Endothelial cell of umbilical vein (primary cell): ENCODE data around the gene SSBP3. TPM values are rescaled to one million over a fixed set of nuclear protein-coding genes. Genes with fewer than 3 reads are reported as not detected.

Experiments
- BruUV-seq: library from RNA; stranded (reverse); fragments of 400-500 nt; replicated peaks from 2 replicates; lab custom pipeline; 2021; lab: Mats Ljungman, UMichigan
- CTCF ChIA-PET: fragments of 300-600, 350-600 bp; sonication (Branson Sonifier 250); formaldehyde crosslinking; loops from one replicate; lab custom pipeline; 2021; ENCODE audit warnings: antibody characterized with exemption, inconsistent platforms; lab: Charles Lee
- POLR2A ChIA-PET: fragments of 300-600, 350-600 bp; sonication (Branson Sonifier 250); formaldehyde crosslinking; loops from one replicate; lab custom pipeline; 2021; ENCODE audit warnings: antibody characterized with exemption, inconsistent platforms; lab: Charles Lee
- DNase-seq: peaks from one replicate; pipeline ENCODE4 v3.0.0-alpha.2; 2011; ENCODE audit warnings: low read depth, low spot score
- FAIRE-seq: peaks from 2 replicates; lab custom pipeline; 2011; peaks lifted over from hg19 to GRCh38; lab: Jason Lieb, UNC
- H2AFZ ChIP-seq: 2 replicates; pipeline ENCODE4 v1.6.0; 2012; ENCODE audit warnings: low read depth, low read length, control low read depth, inconsistent platforms
- H3K27ac ChIP-seq: 2 replicates; pipeline ENCODE4 v1.5.1; 2011; ENCODE audit warnings: low read depth, mild to moderate bottlenecking, control low read depth, low read length, moderate library complexity; ENCODE audit not compliant: insufficient read depth
- H3K27me3 ChIP-seq, 2 experiments: 2 replicates each; pipeline versions ENCODE4 v1.6.0 to v1.6.1; 2011; ENCODE audit warnings: low read length in 2 of 2, mixed read lengths in 1 of 2; ENCODE audit not compliant: control insufficient read depth in 2 of 2, insufficient read depth in 2 of 2
- H3K36me3 ChIP-seq, 2 experiments: 2 replicates in 1 of 2; 3 replicates in 1 of 2; pipeline ENCODE4 v1.5.1; 2011; ENCODE audit warnings: low read length in 2 of 2, mild to moderate bottlenecking in 1 of 2, moderate library complexity in 1 of 2; ENCODE audit not compliant: control insufficient read depth in 2 of 2, insufficient read depth in 2 of 2; ENCODE audit errors: extremely low read depth in 1 of 2
- H3K4me1 ChIP-seq: 3 replicates; pipeline ENCODE4 v1.5.1; 2011; ENCODE audit warnings: mild to moderate bottlenecking, low read length; ENCODE audit not compliant: control insufficient read depth, insufficient read depth; ENCODE audit errors: extremely low read depth
- H3K4me2 ChIP-seq: 2 replicates; pipeline ENCODE4 v1.6.1; 2011; ENCODE audit warnings: low read length, control low read depth, mixed read lengths; ENCODE audit not compliant: insufficient read depth
- H3K4me3 ChIP-seq, 3 experiments: fragments of 200-600 bp in 1 of 3; sonication (generic), shearing (Covaris generic) in 1 of 3; replicated peaks in 1 of 3; 2 replicates each; pipeline ENCODE4 v1.5.1; 2011 to 2016; ENCODE audit warnings: control low read depth in 3 of 3, low read length in 3 of 3, mild to moderate bottlenecking in 2 of 3, inconsistent platforms in 1 of 3, low read depth in 1 of 3, moderate library complexity in 1 of 3; ENCODE audit not compliant: insufficient read depth in 1 of 3
- H3K79me2 ChIP-seq: 2 replicates; pipeline ENCODE4 v1.6.0; 2012; ENCODE audit warnings: low read length, inconsistent platforms; ENCODE audit not compliant: control insufficient read depth, insufficient read depth
- H3K9ac ChIP-seq: replicated peaks from 2 replicates; pipeline ENCODE3; 2011; ENCODE audit warnings: low read length, control low read depth; ENCODE audit not compliant: insufficient read depth; ENCODE audit errors: extremely low read depth
- H3K9me1 ChIP-seq: replicated peaks from 3 replicates; pipeline ENCODE4 v1.6.0; 2011; ENCODE audit warnings: mild to moderate bottlenecking, low read length; ENCODE audit not compliant: control insufficient read depth, insufficient read depth; ENCODE audit errors: extremely low read depth
- H3K9me3 ChIP-seq: replicated peaks from 2 replicates; pipeline ENCODE4 v1.5.1; 2012; ENCODE audit warnings: low read length, inconsistent platforms; ENCODE audit not compliant: control insufficient read depth, insufficient read depth
- H4K20me1 ChIP-seq: replicated peaks from 2 replicates; pipeline ENCODE3; 2011; ENCODE audit warnings: mild to moderate bottlenecking, low read length; ENCODE audit not compliant: control insufficient read depth, insufficient read depth; ENCODE audit errors: extremely low read depth
- CTCF ChIP-seq, 2 donors: IDR thresholded peaks; 1 replicate in 1 of 2; 2 replicates in 1 of 2; pipeline ENCODE4 v1.5.1; 2011; ENCODE audit warnings: low read length in 2 of 2, mild to moderate bottlenecking in 2 of 2, moderate library complexity in 2 of 2, control low read depth in 1 of 2, inconsistent platforms in 1 of 2, low read depth in 1 of 2; ENCODE audit not compliant: insufficient read depth in 1 of 2; ENCODE audit errors: extremely low read depth in 1 of 2
- EZH2 ChIP-seq: IDR thresholded peaks from 2 replicates; pipeline ENCODE4 v1.6.1; 2012; ENCODE audit warnings: borderline replicate concordance, low read depth, mild to moderate bottlenecking, moderate library complexity, low read length, inconsistent platforms; ENCODE audit not compliant: severe bottlenecking
- FOS ChIP-seq: IDR thresholded peaks from 2 replicates; pipeline ENCODE4 v1.6.1; 2011; ENCODE audit warnings: mild to moderate bottlenecking, low read length, moderate library complexity, borderline replicate concordance; ENCODE audit not compliant: insufficient read depth
- GATA2 ChIP-seq: IDR thresholded peaks from 2 replicates; pipeline ENCODE4 v1.7.0; 2011; ENCODE audit warnings: low read depth, mild to moderate bottlenecking, moderate library complexity, mixed read lengths, low read length; ENCODE audit not compliant: insufficient read length, insufficient read depth
- JUN ChIP-seq: IDR thresholded peaks from 2 replicates; pipeline ENCODE4 v1.6.1; 2011; ENCODE audit warnings: borderline replicate concordance, low read depth; ENCODE audit not compliant: insufficient read length, insufficient read depth
- MAX ChIP-seq: IDR thresholded peaks from 2 replicates; pipeline ENCODE4 v1.6.1; 2011; ENCODE audit not compliant: insufficient read depth, insufficient read length
- POLR2AphosphoS5 ChIP-seq: IDR thresholded peaks from 2 replicates; pipeline ENCODE4 v1.6.1; 2012; ENCODE audit warnings: low read depth, mild to moderate bottlenecking, control low read depth, low read length, moderate library complexity; ENCODE audit not compliant: insufficient read depth
- dilution Hi-C: fragments of 300-500 bp; cut with MboI; formaldehyde crosslinking; loops from one replicate; pipeline ENCODE4 v1.15.0; 2019; ENCODE audit warnings: low sequenced_read_pairs; ENCODE audit not compliant: extremely low pct_ligation_motif_present
- intact Hi-C: fragments of 100-400 bp; cut with micrococcal nuclease; formaldehyde crosslinking; loops from one replicate; pipeline ENCODE4 v1.10.0; 2022
- polyA plus RNA-seq, 4 experiments: library from polyadenylated mRNA; depleted of rRNA in 3 of 4; stranded (reverse) in 3 of 4; unstranded in 1 of 4; fragments of >200 nt; gene quantifications; 2 replicates each; pipeline versions ENCODE4 v1.2.1 to v1.2.3, GENCODE V29; 2011 to 2012; ENCODE audit warnings: missing spikeins in 1 of 4
- total RNA-seq: library from RNA; stranded (reverse); gene quantifications from 2 replicates; pipeline ENCODE4 v1.2.3, GENCODE V29; 2021

SSBP3 gene
- total and polyA plus RNA-seq, 2 donors (not counting 3 experiments of a cell fraction or from before 2014, with no cell fraction given) = 44.9 to 59.4 TPM

GRCh38 chr1:54296666-54297065 lies 109.5 kb downstream of the SSBP3 start:
- dilution Hi-C loops = no loop called here
- Histone ChIP-seq H2AFZ (no peak overlapping the region), H3K9me3 (no peaks in the 10 kb centered on the region), H3K27me3 (no peaks in the 10 kb centered on the region), H3K79me2 (peaks cover 48% of the 10 kb centered on the region), H3K4me1 (peaks cover 17% of the 10 kb centered on the region), H3K4me3 (no peak overlapping the region), H3K27ac (no peak overlapping the region), H3K4me2 (no peak overlapping the region), H3K36me3 (no peaks in the 10 kb centered on the region), H3K9me1 (no peaks in the 10 kb centered on the region), H3K9ac (no peak overlapping the region), H4K20me1 (peaks cover 2% of the 10 kb centered on the region)
- intact Hi-C loops = no loop called here
- no peak for FAIRE-seq
- DNase-seq = no peak
- ChIA-PET POLR2A (no interaction called here), CTCF (no interaction called here)
- no TSS peak for BruUV-seq
- TF ChIP-seq MAX = no peak
- TF ChIP-seq JUN = no peak
- no peak for TF ChIP-seq EZH2
- no peak for TF ChIP-seq GATA2
- TF ChIP-seq CTCF (IDR thresholded peaks at IDR 0.05; ENCODE audit: extremely low read depth in 1 of 2, insufficient read depth in 1 of 2, low read depth in 1 of 2, low read length in 2 of 2) = no peak
- TF ChIP-seq POLR2AphosphoS5 = no peak
- TF ChIP-seq FOS = no peak
